ENCODE measurements around the gene RNF26.

The RNF26 gene

GRCh38 chr11:119316016-119316728 lies 18.2 kb upstream of the RNF26 start (continued):
- TF ChIP-seq ZBTB11 (tag by site-specific recombination; conservative IDR thresholded peaks at IDR 0.05; ENCODE audit: low read depth) = peak; percentile 61
- TF ChIP-seq, protein P1, sequence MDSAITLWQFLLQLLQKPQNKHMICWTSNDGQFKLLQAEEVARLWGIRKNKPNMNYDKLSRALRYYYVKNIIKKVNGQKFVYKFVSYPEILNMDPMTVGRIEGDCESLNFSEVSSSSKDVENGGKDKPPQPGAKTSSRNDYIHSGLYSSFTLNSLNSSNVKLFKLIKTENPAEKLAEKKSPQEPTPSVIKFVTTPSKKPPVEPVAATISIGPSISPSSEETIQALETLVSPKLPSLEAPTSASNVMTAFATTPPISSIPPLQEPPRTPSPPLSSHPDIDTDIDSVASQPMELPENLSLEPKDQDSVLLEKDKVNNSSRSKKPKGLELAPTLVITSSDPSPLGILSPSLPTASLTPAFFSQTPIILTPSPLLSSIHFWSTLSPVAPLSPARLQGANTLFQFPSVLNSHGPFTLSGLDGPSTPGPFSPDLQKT (IDR thresholded peaks at IDR 0.05; ENCODE audit: borderline replicate concordance, low read depth, low read length) = no peak
- no peak for TF ChIP-seq ZNF121 (tag by site-specific recombination; IDR thresholded peaks at IDR 0.05)
- TF ChIP-seq ZNF169 (tag by site-specific recombination; IDR thresholded peaks at IDR 0.05) = no peak
- TF ChIP-seq ZNF626 (tag by site-specific recombination; IDR thresholded peaks at IDR 0.05) = no peak
- TF ChIP-seq RBAK (tag by site-specific recombination; IDR thresholded peaks at IDR 0.05) = no peak
- TF ChIP-seq ZNF600 (tag by site-specific recombination; IDR thresholded peaks at IDR 0.05) = no peak
- TF ChIP-seq ZNF768 (tag by site-specific recombination; IDR thresholded peaks at IDR 0.05) = no peak
- no peak for TF ChIP-seq ZNF274 (IDR thresholded peaks at IDR 0.05; ENCODE audit: low read length)
- no peak for TF ChIP-seq ZNF274 (tag by site-specific recombination; IDR thresholded peaks at IDR 0.05; ENCODE audit: borderline replicate concordance)
- no peak for TF ChIP-seq SP3 (tag by site-specific recombination; IDR thresholded peaks at IDR 0.05)
- TF ChIP-seq ZNF560 (tag by site-specific recombination; IDR thresholded peaks at IDR 0.05; ENCODE audit: borderline replicate concordance) = no peak
- no peak for TF ChIP-seq ZNF585B (tag by site-specific recombination; IDR thresholded peaks at IDR 0.05)
- TF ChIP-seq ZNF23 (tag by site-specific recombination; IDR thresholded peaks at IDR 0.05; ENCODE audit: borderline replicate concordance) = no peak
- TF ChIP-seq GLI4 (tag by site-specific recombination; IDR thresholded peaks at IDR 0.05) = no peak
- no peak for TF ChIP-seq ZBTB21 (tag by site-specific recombination; IDR thresholded peaks at IDR 0.05)
- TF ChIP-seq KLF10 (tag by site-specific recombination; IDR thresholded peaks at IDR 0.05) = no peak
- TF ChIP-seq, protein P2, sequence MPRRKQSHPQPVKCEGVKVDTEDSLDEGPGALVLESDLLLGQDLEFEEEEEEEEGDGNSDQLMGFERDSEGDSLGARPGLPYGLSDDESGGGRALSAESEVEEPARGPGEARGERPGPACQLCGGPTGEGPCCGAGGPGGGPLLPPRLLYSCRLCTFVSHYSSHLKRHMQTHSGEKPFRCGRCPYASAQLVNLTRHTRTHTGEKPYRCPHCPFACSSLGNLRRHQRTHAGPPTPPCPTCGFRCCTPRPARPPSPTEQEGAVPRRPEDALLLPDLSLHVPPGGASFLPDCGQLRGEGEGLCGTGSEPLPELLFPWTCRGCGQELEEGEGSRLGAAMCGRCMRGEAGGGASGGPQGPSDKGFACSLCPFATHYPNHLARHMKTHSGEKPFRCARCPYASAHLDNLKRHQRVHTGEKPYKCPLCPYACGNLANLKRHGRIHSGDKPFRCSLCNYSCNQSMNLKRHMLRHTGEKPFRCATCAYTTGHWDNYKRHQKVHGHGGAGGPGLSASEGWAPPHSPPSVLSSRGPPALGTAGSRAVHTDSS (tag by site-specific recombination; IDR thresholded peaks at IDR 0.05) = no peak
- no peak for TF ChIP-seq ZNF391 (tag by site-specific recombination; IDR thresholded peaks at IDR 0.05; ENCODE audit: borderline replicate concordance, low read depth)
- TF ChIP-seq ZNF341 (tag by site-specific recombination; IDR thresholded peaks at IDR 0.05; ENCODE audit: low read depth) = peak; percentile 25; the same call in 1 of the 2 replicates
- no peak for TF ChIP-seq ZNF510 (tag by site-specific recombination; IDR thresholded peaks at IDR 0.05; ENCODE audit: insufficient replicate concordance)
- TF ChIP-seq ZNF624 (tag by site-specific recombination; IDR thresholded peaks at IDR 0.05) = no peak
- no peak for TF ChIP-seq ZNF157 (tag by site-specific recombination; IDR thresholded peaks at IDR 0.05)
- TF ChIP-seq IKZF3 (tag by site-specific recombination; IDR thresholded peaks at IDR 0.05) = no peak
- TF ChIP-seq ZNF660 (tag by site-specific recombination; IDR thresholded peaks at IDR 0.05) = no peak

Measured in HEK293 (cell line).